NCI-H510A (cell line): ENCODE data around the gene CHRNA10.

ENCODE experiments used
- DNase-seq: peaks from one replicate; lab custom pipeline; 2025; lab: John Stamatoyannopoulos, UW

The CHRNA10 gene, protein sequence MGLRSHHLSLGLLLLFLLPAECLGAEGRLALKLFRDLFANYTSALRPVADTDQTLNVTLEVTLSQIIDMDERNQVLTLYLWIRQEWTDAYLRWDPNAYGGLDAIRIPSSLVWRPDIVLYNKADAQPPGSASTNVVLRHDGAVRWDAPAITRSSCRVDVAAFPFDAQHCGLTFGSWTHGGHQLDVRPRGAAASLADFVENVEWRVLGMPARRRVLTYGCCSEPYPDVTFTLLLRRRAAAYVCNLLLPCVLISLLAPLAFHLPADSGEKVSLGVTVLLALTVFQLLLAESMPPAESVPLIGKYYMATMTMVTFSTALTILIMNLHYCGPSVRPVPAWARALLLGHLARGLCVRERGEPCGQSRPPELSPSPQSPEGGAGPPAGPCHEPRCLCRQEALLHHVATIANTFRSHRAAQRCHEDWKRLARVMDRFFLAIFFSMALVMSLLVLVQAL

GRCh38 chr11:3671334-3672254 lies at the start of gene CHRNA10:
Gene CHRNA10, minus strand, starts transcription at chr11:3671384. Its CDS starts 72 bp downstream, at chr11:3671312.
- DNase-seq, result no peak

GRCh38 chr11:3712274-3712673 lies 41.1 kb upstream of the CHRNA10 start:
- no peak for DNase-seq

DNA sequence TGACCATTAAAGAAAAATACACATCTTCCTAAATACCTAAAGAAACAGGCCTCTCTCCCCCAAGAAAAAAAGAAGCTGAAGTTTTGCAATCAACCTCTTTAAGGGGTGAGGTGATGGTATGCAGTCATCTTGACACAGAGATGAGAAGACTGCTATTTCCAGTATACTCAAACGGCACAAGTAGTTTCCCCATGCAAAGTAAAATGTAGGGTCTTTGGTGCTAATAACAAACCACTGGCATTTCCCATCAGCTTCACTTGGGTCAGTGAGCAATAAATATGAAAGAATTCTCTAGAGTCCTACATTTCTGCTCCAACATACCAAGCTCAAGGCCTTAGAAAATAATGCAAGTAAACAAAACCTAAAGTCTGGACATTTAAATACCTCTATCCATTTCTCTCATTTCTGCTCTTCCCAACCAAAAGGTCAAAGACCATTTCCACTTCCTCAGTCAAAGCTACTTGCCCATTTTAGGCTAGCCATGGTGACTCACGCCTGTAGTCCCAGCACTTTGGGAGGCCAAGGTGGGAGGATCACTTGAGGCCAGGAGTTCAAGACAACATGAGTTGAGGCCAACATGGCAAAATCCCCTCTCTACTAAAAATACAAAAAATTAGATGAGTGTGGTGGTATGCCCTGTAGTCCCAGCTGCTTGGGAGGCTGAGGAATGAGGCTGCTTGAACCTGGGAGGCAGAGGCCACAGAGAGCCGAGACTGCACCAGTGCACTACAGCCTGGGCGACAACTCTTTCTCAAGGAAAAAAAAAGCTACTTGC lies 39.5 kb upstream of the CHRNA10 start:
- DNase-seq, result no peak

GRCh38 chr11:3709977-3710376 lies 38.8 kb upstream of the CHRNA10 start:
- DNase-seq, result no peak

- no peak for DNase-seq
Observed at GRCh38 chr11:3707176-3707575, 36.0 kb upstream of the CHRNA10 start.

- DNase-seq, result no peak
Observed at GRCh38 chr11:3703383-3703782, 32.2 kb upstream of the CHRNA10 start.

DNA sequence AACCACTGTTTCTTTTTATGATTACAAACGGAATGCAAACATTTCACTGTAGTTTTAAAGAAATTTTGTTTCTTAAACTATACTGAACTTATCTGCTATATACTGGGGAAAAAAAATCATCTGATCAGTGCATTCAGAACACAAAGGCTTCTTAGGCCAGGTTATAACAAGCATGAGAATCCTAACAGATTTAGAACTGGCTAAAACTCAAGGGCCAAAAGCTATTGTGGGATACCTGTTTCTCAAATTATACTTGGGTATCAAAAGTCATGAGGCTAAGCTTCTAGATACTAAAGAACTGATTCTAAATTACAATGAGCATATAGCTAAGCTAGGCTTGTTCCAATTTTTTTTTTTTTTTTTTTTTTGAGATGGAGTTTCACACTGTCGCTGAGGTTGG lies 29.7 kb upstream of the CHRNA10 start:
- no peak for DNase-seq

DNA sequence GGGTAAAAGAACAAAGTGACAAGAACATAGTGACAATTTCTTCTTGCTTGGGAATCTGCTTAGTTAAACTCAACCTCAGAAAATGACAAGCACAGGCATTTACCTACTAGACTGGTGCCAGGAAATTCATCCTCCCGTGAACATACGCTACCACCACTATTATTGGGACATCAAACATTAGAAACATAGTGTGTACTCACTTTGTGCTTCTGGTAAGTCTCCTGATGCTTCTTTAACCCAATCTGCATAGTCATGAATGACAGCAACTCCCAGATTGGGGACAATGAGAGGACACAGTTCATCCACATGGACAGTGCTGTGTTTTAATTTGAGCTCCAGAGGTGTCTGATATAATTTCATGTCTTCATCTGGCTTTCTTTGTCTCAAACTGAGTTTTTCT lies 29.2 kb upstream of the CHRNA10 start:
- DNase-seq, result no peak

DNA sequence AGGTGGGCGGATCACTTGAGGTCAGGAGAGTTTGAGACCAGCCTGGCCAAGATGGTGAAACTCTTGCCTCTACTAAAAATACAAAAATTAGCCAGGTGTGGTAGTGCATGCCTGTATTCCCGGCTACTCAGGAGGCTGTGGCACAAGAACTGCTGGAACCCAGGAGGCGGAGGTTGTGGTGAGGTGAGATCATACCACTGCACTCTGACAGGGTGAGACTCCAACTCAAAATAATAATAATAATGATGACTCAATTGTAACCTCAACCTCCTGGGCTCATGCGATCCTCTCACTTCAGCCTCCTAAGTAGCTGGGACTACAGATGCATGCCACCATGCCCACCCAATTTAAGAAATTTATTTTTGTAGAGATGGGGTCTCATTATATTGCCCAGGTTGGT lies 15.6 kb upstream of the CHRNA10 start:
- no peak for DNase-seq

GRCh38 chr11:3685923-3686322 lies 14.7 kb upstream of the CHRNA10 start:
- peak; percentile 10 for DNase-seq

- DNase-seq, result no peak
Observed at GRCh38 chr11:3684819-3685172, 13.6 kb upstream of the CHRNA10 start.

- DNase-seq, result no peak
Observed at GRCh38 chr11:3684129-3684818, 13.1 kb upstream of the CHRNA10 start.

DNA sequence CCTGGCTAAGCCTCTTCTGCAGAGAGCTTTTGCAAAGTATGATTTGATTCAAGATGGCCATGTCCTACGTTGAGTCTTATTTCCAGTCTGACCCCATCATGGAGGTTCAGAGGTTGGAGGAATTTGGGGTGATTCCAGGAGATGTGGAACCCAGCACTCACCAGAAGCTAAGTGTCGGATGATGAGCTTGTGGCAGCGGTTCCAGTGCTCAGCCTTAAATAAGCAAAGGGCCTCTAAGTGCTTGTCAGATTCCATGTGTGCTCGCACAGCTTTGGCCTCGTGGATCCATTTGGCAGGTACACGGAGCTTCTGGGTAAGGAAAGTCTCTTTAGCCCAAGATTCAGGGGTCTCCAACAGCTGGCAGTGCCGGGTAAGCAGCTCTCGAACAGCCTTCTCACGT lies 11.9 kb upstream of the CHRNA10 start:
- DNase-seq, result no peak

- DNase-seq, result no peak
Observed at GRCh38 chr11:3679077-3679476, 7.9 kb upstream of the CHRNA10 start.

- DNase-seq, result no peak
Observed at GRCh38 chr11:3675971-3676370, 4.8 kb upstream of the CHRNA10 start.

DNA sequence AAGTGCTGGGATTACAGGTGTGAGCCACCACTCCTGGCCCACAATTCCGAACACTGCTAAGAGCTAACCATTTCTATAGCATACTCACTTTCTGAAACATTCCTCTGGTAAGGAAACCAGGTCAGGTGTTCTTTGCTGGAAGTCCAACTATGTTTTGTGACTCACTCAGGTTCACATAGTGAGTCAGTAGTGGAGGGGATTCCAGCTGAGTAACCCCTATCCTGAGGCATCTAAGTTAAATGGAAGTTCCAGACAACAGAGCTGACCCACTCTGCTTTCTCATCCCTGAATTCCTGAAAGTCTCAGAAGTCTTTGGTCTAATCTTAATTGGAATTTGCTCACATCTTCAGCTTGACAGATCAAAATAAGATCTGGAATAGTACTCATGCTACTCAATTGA lies 3.0 kb upstream of the CHRNA10 start:
- DNase-seq, result no peak

- DNase-seq, result no peak
Observed at GRCh38 chr11:3669742-3670183, 1.4 kb downstream of the CHRNA10 start.

- no peak for DNase-seq
Observed at GRCh38 chr11:3669128-3669527, 2.1 kb downstream of the CHRNA10 start.

DNA sequence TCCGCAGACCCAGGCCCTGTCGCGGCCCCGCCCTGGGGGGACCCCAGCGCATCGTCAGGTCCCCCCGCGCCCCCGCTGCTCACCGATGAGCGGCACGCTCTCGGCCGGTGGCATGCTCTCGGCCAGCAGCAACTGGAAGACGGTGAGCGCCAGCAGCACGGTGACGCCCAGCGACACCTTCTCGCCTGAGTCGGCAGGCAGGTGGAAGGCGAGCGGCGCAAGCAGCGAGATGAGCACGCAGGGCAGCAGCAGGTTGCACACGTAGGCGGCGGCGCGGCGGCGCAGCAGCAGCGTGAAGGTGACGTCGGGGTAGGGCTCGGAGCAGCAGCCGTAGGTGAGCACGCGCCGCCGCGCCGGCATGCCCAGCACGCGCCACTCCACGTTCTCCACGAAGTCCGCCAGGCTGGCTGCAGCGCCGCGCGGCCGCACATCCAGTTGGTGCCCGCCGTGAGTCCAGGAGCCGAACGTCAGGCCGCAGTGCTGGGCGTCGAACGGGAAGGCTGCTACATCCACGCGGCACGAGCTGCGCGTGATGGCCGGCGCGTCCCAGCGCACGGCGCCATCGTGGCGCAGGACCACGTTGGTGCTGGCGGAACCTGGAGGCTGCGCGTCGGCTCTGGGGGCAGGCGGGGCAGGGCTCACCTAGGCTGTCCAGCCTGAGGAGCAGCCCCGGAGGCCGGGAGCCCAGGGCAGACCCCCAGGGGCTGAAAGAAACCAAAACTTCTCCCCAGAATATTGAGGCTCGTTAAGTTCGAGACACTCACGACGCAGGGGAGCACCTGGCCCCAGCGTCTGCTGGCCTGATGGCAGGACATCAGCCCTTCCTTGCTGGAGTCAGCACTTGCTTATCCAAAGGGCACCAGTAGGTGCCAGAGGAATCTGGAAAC lies 3.8 kb downstream of the CHRNA10 start:
- no peak for DNase-seq

DNA sequence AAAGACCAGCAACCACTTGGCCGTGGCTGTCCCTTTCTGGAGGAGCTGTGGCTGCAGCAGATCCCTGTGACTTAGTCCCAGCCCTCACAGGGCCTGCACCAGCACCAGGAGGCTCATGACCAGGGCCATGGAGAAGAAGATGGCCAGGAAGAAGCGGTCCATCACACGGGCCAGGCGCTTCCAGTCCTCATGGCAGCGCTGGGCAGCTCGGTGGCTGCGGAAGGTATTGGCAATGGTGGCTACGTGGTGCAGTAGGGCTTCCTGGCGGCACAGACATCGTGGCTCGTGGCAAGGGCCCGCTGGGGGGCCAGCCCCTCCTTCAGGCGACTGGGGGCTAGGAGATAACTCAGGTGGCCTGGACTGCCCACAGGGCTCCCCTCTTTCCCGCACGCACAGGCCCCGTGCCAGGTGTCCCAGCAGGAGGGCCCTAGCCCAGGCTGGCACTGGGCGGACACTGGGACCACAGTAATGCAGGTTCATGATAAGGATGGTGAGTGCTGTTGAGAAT lies 5.1 kb downstream of the CHRNA10 start:
- no peak for DNase-seq
